GM12801 (cell line): ENCODE measurements around the gene PREPL.

Experiments
- CTCF ChIP-seq: IDR thresholded peaks from one replicate; pipeline ENCODE4 v1.5.1; 2011; ENCODE audit warnings: control low read depth; ENCODE audit not compliant: insufficient read length; ENCODE audit errors: extremely low read depth

PREPL gene

GRCh38 chr2:44269831-44270230 lies 91.5 kb downstream of the PREPL start:
- no peak for TF ChIP-seq CTCF

GRCh38 chr2:44267796-44268648 lies 93.3 kb downstream of the PREPL start:
- TF ChIP-seq CTCF: no peak
